C4-2B (cell line): ENCODE data around the gene RTTN.

Source experiments
- ZFX ChIP-seq: fragments of 450-650 bp; IDR thresholded peaks from 2 replicates; pipeline ENCODE4 v1.6.1; 2017
- TF ChIP-seq, protein P1 (sequence below): fragments of 450-650 bp; conservative IDR thresholded peaks from 2 replicates; pipeline ENCODE4 v1.5.1; 2017; ENCODE audit warnings: mild to moderate bottlenecking

DNA sequence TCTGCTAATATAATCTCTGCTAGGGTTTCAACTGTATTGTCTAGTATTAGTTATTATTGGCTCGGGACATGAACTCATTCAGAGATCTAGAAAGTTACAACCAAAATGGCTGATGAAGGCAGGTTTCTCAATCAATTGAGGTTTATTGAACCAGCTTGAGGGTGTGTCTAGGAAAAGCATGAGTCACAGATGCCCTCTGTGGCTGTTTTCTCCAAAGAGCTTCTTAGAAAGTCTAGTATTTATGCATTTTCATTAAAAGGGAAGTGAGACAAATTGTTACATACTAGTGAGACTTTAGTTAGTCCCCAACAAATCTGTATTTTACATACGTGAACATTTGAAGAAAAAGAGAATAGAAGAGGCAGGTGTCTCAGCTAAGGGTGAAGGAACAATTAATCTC lies 23.0 kb upstream of the RTTN start:
- TF ChIP-seq, protein P1, sequence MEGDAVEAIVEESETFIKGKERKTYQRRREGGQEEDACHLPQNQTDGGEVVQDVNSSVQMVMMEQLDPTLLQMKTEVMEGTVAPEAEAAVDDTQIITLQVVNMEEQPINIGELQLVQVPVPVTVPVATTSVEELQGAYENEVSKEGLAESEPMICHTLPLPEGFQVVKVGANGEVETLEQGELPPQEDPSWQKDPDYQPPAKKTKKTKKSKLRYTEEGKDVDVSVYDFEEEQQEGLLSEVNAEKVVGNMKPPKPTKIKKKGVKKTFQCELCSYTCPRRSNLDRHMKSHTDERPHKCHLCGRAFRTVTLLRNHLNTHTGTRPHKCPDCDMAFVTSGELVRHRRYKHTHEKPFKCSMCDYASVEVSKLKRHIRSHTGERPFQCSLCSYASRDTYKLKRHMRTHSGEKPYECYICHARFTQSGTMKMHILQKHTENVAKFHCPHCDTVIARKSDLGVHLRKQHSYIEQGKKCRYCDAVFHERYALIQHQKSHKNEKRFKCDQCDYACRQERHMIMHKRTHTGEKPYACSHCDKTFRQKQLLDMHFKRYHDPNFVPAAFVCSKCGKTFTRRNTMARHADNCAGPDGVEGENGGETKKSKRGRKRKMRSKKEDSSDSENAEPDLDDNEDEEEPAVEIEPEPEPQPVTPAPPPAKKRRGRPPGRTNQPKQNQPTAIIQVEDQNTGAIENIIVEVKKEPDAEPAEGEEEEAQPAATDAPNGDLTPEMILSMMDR = no peak
- TF ChIP-seq ZFX = no peak
